Ishikawa (cell line): Measurements from ENCODE around the gene GPR146.

Experiments
- CEBPB ChIP-seq: IDR thresholded peaks from 2 replicates; pipeline ENCODE4 v1.6.1; 2012
- CREB1 ChIP-seq: IDR thresholded peaks from 2 replicates; pipeline ENCODE4 v1.6.1; 2012; ENCODE audit warnings: low read depth
- EGR1 ChIP-seq: IDR thresholded peaks from 2 replicates; pipeline ENCODE4 v1.6.1; 2012
- EP300 ChIP-seq: IDR thresholded peaks from 2 replicates; pipeline ENCODE4 v1.6.1; 2012; ENCODE audit warnings: borderline replicate concordance
- FOXM1 ChIP-seq: IDR thresholded peaks from 2 replicates; pipeline ENCODE4 v1.6.1; 2012; ENCODE audit warnings: low read depth, borderline replicate concordance
- NFIC ChIP-seq: IDR thresholded peaks from 2 replicates; pipeline ENCODE4 v1.6.1; 2012
- RAD21 ChIP-seq: IDR thresholded peaks from 2 replicates; pipeline ENCODE4 v1.6.1; 2012; ENCODE audit warnings: low read depth
- TAF1 ChIP-seq: IDR thresholded peaks from 2 replicates; pipeline ENCODE4 v1.6.1; 2012; ENCODE audit warnings: low read depth, mild to moderate bottlenecking
- TCF12 ChIP-seq: IDR thresholded peaks from 2 replicates; pipeline ENCODE4 v1.6.1; 2012; ENCODE audit warnings: low read depth
- TEAD4 ChIP-seq: IDR thresholded peaks from 2 replicates; pipeline ENCODE4 v1.6.1; 2012
- YY1 ChIP-seq: IDR thresholded peaks from 2 replicates; pipeline ENCODE4 v1.6.1; 2012; ENCODE audit warnings: low read depth
- ZBTB7A ChIP-seq: IDR thresholded peaks from 2 replicates; pipeline ENCODE4 v1.6.1; 2012; ENCODE audit warnings: low read depth
- TF ChIP-seq, protein P1 (sequence below): IDR thresholded peaks from 2 replicates; pipeline ENCODE4 v1.6.1; 2012
- TF ChIP-seq, protein P2 (sequence below): IDR thresholded peaks from 2 replicates; pipeline ENCODE4 v1.6.1; 2012
- TF ChIP-seq, protein P3 (sequence below): IDR thresholded peaks from 2 replicates; pipeline ENCODE4 v1.6.1; 2012; ENCODE audit warnings: low read depth, mild to moderate bottlenecking

GPR146 gene

DNA sequence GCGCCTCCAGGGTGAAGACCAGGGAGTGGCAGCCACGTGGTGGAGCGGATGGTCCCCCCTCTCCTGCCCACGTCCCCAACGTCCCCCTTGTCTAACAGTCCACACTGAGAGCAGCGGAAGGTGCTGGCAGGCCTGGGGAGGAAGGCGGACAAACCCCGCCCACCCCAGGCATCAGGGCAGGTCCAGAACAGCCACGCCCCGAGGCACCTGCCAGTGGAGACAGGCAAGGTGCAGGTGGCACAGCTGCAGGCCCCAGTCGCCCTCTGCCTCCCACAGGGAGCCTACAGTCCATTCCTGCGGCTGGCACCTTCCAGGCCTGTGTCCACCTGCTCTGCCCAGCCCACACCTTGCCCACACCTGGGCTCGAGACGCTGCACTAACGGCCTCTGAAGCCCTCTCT lies 36.4 kb upstream of the GPR146 start:
- no peak for TF ChIP-seq ZBTB7A
- no peak for TF ChIP-seq FOXM1
- no peak for TF ChIP-seq CEBPB
- no peak for TF ChIP-seq EGR1
- no peak for TF ChIP-seq TAF1
- no peak for TF ChIP-seq EP300
- TF ChIP-seq RAD21: no peak
- TF ChIP-seq NFIC: no peak

DNA sequence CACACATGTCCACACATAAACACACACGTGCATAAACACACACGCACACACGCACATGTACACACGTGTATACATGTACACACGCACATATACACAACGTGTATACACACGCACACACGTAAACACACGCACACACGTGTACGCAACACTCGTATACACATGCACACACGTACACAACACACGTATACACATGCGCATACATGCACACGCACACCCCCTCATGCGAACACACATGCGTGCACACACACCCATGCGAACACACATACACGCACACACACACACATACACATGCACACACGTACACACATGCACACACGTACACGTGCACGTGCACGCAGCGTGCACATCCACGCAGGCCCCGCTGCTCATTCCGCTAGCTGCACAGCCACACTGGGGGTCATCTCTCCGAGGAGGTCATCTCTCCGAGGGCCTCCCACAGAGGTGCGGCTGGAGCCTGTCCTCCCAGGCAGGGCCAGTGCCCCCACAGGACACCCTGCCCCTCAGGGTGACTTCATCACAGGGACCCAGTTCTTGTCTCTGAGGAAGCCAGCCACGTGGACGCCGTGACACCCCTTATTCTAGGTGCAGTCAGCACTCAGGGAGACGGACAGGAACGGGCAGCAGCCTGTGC lies 35.5 kb upstream of the GPR146 start:
- TF ChIP-seq TEAD4 (no peak), TCF12 (no peak), CREB1 (no peak), TAF1 (no peak), FOXM1 (no peak), RAD21 (no peak), EGR1 (no peak), CEBPB (no peak), YY1 (no peak), NFIC (no peak), ZBTB7A (no peak), EP300 (no peak)
- TF ChIP-seq, protein P1, sequence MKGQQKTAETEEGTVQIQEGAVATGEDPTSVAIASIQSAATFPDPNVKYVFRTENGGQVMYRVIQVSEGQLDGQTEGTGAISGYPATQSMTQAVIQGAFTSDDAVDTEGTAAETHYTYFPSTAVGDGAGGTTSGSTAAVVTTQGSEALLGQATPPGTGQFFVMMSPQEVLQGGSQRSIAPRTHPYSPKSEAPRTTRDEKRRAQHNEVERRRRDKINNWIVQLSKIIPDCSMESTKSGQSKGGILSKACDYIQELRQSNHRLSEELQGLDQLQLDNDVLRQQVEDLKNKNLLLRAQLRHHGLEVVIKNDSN: no peak
- TF ChIP-seq, protein P2, sequence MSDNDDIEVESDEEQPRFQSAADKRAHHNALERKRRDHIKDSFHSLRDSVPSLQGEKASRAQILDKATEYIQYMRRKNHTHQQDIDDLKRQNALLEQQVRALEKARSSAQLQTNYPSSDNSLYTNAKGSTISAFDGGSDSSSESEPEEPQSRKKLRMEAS: no peak
- TF ChIP-seq, protein P3, sequence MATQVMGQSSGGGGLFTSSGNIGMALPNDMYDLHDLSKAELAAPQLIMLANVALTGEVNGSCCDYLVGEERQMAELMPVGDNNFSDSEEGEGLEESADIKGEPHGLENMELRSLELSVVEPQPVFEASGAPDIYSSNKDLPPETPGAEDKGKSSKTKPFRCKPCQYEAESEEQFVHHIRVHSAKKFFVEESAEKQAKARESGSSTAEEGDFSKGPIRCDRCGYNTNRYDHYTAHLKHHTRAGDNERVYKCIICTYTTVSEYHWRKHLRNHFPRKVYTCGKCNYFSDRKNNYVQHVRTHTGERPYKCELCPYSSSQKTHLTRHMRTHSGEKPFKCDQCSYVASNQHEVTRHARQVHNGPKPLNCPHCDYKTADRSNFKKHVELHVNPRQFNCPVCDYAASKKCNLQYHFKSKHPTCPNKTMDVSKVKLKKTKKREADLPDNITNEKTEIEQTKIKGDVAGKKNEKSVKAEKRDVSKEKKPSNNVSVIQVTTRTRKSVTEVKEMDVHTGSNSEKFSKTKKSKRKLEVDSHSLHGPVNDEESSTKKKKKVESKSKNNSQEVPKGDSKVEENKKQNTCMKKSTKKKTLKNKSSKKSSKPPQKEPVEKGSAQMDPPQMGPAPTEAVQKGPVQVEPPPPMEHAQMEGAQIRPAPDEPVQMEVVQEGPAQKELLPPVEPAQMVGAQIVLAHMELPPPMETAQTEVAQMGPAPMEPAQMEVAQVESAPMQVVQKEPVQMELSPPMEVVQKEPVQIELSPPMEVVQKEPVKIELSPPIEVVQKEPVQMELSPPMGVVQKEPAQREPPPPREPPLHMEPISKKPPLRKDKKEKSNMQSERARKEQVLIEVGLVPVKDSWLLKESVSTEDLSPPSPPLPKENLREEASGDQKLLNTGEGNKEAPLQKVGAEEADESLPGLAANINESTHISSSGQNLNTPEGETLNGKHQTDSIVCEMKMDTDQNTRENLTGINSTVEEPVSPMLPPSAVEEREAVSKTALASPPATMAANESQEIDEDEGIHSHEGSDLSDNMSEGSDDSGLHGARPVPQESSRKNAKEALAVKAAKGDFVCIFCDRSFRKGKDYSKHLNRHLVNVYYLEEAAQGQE: no peak

DNA sequence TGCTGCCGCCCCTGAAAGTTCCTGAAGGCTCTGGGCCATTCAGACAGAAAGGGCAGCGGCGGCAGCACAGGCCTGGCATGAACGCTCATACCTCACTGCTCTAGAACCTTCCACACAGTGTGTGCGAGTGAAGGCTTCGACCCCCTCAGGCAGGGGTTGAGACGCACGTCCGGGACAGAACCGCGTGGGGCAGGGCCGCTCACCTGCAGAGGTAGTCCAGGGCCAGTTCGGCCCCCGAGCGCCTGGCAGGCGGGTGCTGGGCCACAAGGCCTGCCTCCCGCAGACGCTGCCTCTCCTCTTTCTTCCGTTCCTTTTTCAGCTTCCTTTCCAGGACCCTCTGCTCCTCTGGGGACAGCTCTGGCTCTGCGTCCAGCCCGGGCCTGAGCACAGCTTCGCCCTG lies 34.6 kb upstream of the GPR146 start:
- no peak for TF ChIP-seq ZBTB7A
- TF ChIP-seq TEAD4: no peak
- TF ChIP-seq EP300: no peak
- TF ChIP-seq RAD21: no peak
- TF ChIP-seq NFIC: no peak
- no peak for TF ChIP-seq CEBPB
- TF ChIP-seq YY1: no peak
- no peak for TF ChIP-seq FOXM1
- no peak for TF ChIP-seq TCF12
- TF ChIP-seq, protein P1: no peak
- TF ChIP-seq, protein P2: no peak
- no peak for TF ChIP-seq EGR1
- no peak for TF ChIP-seq TAF1
- TF ChIP-seq, protein P3: no peak
- TF ChIP-seq CREB1: no peak

DNA sequence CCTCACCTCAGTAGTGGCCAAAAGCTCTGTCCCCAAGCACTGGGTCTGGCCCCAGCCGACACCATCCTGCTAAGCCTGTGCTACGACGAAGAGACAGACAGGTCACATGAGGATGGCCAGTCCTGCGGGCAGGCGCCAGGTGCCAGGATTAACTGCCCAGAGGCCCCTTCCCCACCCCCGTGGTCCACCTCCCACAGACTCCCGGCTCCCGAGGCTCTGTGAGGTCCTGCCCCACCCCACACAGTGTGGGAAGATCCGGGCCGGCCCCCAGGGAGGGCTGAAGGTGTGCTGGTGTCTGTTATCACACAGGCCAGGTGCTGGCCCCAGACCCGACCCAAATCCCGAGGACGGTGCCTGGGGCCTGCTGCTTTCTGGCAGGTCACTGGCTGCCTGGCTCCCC lies 34.1 kb upstream of the GPR146 start:
- TF ChIP-seq TEAD4 (no peak), TCF12 (no peak), EGR1 (no peak), CREB1 (no peak), ZBTB7A (no peak), EP300 (no peak), NFIC (no peak), CEBPB (no peak)
- TF ChIP-seq, protein P3: no peak
- TF ChIP-seq, protein P1: no peak
